HG03095 (cell line): Measurements from ENCODE around the gene MEP1A.
"Not testable (repeated sequence)": the region's sequence is repeated elsewhere in the genome, so short reads cannot be mapped to it uniquely, and the experiment has no call there.

Experiments
- ATAC-seq: cut with Tn5 transposase; IDR thresholded peaks from one replicate; pipeline ENCODE4 v1.9.1; 2021; ENCODE audit warnings: moderate library complexity; ENCODE audit not compliant: unreplicated experiment

MEP1A gene, protein sequence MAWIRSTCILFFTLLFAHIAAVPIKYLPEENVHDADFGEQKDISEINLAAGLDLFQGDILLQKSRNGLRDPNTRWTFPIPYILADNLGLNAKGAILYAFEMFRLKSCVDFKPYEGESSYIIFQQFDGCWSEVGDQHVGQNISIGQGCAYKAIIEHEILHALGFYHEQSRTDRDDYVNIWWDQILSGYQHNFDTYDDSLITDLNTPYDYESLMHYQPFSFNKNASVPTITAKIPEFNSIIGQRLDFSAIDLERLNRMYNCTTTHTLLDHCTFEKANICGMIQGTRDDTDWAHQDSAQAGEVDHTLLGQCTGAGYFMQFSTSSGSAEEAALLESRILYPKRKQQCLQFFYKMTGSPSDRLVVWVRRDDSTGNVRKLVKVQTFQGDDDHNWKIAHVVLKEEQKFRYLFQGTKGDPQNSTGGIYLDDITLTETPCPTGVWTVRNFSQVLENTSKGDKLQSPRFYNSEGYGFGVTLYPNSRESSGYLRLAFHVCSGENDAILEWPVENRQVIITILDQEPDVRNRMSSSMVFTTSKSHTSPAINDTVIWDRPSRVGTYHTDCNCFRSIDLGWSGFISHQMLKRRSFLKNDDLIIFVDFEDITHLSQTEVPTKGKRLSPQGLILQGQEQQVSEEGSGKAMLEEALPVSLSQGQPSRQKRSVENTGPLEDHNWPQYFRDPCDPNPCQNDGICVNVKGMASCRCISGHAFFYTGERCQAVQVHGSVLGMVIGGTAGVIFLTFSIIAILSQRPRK

DNA sequence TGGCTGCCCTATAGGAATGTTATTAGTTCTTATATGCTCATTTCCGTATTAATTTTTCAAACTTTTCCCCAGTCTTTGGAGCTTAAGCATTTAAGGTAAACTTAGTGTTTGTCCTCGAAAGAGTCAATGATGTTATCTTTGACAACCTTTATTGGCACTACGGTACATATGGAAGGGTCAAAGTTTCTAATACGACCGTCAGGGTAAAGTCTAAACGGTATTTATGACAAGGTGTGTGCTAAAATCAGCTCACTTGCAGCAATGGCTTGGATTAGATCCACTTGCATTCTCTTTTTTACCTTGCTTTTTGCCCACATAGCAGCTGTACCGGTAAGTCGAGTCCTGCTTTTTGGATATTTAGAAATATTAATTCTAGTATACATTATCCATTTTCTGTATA lies at the start of gene MEP1A:
MEP1A (plus strand) TSS at position 252 of the 400 bp plus-strand sequence; CDS start at position 262, 10 bp downstream.
- no peak for ATAC-seq

DNA sequence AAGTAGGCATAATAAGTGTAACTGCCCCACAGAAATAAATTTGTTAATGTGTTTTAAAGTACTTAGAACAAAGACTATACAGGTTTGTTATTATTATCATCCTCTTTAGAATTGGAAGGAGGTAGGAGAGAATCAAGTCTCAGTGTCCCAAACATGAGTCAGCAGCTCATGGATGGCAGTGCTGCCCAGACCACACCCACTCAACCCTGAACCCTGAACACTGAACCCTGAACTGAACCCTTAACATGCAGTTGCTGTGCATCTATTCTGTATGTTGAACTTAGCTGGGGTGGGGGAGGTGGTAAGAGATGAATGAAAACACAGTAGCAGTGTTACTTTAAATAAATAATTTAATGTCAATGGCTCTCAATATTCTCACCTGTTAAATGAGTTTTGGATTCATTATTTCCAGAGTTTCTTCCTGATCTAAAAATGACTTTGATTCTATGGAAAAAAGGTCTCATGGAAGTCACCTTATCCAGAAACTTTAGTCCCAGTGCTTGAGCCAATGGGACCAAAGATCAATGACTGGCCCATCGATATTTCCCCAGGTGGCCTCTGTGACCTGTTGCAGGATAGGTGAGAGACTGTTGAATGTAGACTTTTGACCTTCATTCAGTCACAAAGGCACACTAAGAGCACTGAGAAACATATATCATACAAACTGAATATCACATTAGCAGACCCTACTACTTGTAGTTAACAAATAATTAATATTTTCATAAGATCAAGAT lies 49.6 kb upstream of the MEP1A start:
- no peak for ATAC-seq

DNA sequence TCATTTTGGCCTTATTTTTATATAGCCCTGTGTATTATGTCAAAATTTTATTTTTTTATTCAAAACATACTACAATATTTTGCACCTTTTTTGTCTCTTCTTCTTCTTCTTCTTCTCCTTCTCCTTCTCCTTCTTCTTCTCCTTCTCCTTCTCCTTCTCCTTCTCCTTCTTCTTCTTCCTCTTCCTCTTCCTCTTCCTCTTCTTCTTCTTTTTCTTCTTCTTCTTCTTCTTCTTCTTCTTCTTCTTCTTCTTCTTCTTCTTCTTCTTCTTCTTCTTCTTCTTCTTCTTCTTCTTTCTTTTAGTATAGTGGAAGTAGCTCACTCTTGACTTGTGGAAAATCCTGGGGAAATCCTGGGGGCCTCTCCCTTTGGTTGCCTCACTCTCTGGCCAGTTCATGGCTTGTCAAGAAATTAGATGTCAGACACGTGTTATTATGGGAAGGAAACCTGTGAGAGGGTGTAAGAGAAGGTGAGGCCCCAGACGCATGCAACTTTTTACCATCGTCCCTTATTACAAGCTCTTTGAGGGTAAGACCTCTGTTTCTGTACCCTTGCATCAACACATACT lies 48.9 kb upstream of the MEP1A start:
- not testable (repeated sequence) for ATAC-seq

DNA sequence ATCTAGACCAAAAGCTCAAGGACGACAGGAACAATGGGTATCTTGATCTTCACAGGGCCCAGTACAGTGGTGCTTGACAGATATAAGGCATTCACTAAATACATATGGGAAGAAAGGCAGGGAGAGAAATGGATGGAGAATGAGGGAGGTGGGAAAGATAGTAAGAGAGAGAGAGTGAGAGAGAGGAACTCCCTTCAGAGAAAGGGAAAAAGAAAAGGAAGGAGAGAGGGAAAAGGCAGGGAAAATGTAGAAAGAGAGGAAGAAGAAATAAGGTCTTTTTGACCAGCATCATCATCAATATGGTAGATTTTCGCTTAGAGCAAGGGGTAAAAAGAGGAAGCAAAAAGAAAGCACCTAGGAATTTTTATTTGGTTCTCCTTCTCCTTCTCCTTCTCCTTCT lies 47.2 kb upstream of the MEP1A start:
- ATAC-seq = no peak

DNA sequence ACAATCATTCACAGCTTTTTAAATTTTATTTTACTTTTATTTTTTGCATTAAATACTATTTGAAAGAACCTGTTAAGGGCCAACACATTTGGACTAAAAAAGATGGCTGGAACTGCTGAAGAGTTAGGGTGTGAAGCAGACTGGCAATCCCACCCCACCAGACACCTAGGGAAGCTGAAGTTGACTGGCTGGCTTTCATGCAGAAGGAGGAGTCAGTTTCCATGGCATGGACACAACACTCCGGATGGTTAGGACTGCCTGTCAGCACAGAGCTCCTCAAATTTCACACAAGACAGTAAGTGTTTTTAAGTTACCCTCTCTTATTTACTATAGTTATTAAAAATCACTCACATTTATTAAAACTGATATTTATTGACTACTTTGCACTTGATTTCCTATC lies 46.5 kb upstream of the MEP1A start, which contains the start of gene ANKRD66:
ANKRD66 (plus strand) TSS at position 238 of the 400 bp plus-strand sequence. CDS start 5,016 bp downstream, outside the sequence.
- ATAC-seq = no peak

DNA sequence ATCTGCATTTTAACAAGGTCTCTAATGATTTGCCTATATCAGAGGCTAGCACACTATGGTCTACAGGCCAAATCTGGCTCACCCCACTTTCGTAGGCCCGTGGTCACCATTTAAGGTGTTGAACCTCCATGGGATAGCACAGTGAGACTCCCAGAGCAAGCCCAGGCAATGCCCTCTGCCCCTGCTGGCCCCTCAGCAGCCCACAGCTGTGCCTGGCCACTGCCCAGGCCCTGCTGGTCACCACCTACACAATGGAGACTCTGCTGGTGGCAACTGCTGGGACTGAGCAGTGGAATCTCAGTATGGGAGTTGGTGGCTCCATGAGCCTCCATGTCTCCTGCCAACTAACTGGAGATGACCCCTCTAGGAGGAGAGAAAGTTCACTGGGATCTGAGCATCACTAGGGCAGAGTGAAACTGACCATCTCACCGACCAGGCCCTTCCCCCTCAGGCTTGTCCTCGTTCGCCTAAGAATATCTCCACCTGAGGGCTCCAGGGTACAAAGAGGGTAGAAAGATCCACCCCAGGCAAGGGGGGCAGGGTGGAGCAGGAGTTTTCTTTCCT lies 44.2 kb upstream of the MEP1A start:
- no peak for ATAC-seq

DNA sequence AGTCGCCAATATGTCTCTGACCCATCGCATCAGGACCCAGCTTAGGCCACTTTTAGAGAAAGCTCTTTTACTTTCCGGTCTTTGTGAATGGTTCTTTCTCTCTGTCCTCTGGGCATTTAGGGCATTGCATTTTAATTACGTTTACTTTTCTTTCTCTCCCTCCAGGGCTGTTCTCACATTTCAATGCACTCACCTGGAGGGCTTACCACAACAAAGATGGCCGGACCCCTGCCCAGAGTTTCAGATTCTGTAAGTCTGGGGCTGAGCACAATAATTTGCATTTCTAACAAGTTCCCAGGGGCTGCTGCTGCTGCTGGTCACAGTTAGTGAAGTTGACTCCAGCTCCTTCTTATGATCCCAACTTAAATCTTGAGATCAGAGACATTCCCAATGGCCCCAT lies 43.5 kb upstream of the MEP1A start:
- ATAC-seq = no peak

DNA sequence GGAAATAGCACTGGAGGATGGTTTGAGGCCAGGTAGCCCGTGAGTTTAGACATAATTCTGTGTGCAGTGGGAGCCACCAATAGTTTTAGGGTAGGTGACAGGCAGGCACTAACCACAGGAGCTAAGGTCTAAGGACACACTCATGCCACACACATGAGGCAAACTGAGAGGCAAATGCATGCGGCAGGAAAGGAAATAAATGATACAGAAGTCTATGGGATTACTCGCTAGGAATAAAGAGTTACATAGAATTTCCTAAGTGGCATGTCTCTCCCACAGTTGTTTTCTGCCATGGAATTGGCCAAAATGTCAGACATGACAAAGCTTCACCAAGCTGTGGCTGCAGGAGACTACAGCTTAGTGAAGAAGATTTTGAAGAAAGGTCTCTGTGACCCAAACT lies 41.5 kb upstream of the MEP1A start:
- ATAC-seq = no peak

DNA sequence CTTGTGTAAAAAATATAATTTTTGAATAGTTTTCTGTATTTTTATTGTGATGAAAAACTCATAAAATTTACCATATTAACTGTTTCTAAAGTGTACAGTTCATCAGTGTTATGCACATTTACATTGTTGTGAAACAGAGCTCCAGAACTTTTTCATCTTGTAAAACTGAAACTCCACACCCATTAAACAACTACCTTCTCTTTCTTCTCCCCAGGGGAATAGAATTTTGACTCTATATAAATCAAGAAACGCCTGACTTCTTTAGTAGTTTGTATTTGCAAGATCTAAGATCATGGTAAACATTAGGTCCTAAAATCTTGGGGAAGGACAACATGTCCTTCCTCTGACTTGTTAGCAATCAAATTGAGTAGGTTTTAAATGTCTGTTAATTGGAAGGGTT lies 37.3 kb upstream of the MEP1A start:
- ATAC-seq = no peak

DNA sequence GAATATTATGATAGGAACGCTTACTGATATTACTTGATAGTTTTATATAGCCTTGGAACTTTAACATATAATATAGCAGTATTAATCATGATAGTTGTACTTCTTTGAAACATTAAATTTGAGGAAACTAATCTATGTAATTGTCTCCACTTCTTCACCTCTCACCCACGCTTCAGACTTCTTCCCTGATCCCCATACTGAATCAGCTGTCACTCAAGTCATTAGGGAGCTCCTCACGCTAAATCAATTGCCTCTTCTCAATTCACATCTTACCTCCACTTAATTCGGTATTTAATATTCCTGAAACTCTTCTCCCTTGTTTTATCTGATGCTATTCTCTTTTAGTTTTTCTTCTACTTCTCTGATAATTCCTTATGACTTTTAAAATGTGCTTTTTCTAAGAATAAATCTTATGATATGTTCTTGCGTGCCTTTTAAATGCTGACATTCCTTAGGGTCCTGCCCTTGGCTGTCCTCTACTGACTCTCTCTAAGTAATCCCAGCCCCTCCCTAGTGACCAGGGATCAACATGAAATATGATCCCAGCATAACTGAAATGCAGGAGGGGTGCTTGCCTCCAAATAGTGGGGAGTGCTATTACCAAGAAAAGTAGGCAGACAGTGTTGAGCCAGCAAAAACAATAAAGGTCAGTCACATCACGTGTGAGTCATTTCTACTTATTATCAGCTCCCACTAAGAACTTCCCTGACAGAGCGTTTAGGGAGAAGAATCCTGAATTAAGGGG lies 36.5 kb upstream of the MEP1A start:
- ATAC-seq = no peak

DNA sequence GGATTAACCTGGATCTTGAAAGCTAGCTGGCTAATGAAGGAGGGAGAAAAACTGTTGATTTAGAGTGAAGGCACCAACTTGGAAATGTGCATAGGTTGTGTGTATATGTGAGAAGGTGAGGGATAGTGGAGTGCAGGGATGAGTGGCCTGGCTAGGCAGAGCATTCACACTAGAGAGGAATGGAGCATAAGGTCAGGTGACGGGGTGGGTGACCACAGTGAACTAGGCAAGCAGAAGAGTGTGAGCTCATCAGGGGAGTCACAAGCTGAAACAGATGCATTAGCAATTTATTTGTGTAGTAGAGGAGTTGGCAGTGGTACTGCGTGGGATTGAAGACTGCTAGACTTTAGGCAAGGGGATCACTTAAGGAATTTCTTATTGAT lies 36.0 kb upstream of the MEP1A start:
- no peak for ATAC-seq

DNA sequence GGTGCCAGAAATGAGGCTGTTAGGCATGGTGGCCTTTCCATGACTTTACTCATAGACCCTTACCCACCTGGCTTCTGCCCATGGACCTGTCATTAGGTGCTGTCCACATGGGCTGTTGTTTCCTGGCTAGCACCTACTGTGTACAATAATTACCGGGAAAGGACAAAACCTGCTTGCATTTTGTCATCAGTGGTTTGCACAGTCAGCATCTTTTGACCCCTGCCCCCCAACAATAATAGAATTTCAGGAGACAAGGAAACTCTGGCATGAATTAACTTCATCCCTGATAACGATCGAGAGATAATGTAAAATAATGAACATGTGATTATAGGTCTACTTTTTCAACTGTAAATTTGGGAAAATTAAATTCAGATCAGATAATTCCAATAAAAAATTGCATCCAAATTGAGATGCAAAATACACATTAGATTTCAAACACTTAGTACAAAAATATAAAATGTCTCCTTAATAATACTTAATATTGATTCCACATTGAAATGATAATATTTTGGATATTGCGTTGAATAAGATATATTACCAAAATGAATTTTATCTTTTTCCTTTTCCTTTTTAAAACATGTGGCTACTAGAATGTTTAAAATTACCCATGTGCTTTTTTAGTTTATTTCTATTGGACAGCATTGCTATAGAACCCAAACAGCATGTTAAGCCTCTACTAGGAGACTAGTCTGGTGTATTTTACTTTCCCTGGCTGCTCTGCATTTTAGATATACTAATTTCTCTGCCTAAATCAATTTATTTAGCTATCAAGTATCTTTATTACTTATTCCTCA lies 34.0 kb upstream of the MEP1A start:
- ATAC-seq = no peak

DNA sequence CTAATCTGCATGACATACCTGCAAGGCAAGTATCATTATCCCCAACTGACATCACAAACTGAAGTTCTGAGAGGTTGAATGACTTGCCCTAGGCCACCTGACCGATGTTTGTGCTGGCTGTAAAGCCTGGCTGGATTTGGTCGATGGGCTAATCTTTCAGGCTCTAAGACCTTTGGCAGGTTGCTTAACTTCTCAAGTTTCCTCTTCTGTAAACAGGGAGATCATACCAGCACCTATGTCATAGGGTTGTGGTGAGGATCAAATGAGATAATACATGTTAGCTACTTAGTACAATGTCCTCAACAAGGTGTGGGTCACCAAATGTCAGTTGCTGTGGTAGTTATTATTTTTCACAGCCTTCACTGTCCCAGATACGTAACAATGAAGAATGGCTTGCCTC lies 32.3 kb upstream of the MEP1A start:
- no peak for ATAC-seq

DNA sequence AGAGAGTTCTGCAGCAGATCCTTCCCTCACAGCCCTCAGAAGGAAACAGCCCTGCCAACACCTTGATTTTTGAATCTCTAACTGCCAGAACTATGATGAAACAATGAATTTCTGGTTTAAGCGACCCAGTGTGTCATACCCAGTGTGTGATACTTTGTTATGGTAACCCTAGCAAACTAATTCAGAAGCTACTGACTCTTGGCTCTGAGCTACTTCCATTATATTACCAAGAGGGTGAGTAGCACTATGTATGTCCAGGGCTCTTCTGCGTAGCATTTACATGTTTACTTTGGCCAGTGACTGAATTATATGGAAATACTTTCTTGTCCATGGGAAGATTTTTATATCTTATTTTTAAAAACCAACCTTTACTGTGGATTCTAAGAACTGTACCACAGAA lies 29.7 kb upstream of the MEP1A start:
- no peak for ATAC-seq

DNA sequence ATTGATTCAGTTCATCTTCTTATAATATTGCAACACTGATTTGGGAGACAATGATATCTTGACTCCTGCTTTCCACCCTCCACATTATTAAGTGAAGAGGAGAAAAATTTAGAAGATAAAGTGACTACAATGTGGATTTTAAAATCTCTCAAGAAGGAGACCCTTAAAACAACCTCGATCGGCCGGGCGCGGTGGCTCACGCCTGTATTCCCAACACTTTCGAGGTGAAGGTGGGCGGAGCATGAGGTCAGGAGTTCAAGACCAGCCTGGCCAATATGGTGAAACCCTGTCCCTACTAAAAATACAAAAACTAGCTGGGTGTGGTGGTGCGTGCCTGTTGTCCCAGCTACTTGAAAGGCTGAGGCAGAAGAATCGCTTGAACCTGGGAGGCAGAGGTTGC lies 28.9 kb upstream of the MEP1A start:
- not testable (repeated sequence) for ATAC-seq

DNA sequence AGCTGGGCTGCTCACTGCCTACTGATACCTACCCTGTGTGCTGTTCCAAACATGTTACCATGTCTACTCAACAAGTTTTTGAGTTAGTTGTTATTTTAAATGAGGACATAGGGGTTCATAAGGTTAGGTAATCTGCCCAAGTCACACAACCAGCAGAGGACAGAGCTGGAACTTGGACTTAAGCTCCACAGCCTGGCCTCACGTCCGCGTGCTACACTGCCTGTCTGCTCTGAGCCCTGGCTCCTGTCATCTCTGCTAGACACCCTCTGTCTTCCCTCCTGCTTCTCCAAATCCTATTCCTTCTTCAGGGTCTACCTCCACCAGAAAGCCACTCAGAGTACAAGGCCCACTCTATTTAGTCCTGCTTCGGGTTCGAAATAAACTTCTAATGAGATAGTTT lies 28.2 kb upstream of the MEP1A start:
- no peak for ATAC-seq

DNA sequence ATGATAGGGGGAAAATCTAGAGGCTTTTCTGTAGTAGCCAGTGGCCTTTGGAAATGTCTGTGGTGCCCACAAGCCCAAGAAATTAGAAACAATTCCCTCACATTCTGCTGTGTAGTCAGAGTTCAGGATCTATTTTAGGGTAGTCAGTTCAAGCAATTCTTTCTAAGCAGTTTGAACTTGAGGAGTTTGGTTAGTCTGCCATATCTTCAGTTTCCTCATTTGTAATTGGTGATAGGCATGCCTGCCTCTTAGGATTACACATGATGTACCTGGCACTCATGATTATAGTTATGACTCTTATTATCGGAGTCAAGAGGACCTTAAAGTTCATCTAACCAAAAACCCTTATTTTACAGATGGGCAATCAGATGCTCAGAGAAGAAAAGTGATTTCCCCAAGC lies 21.2 kb upstream of the MEP1A start:
- ATAC-seq = no peak

DNA sequence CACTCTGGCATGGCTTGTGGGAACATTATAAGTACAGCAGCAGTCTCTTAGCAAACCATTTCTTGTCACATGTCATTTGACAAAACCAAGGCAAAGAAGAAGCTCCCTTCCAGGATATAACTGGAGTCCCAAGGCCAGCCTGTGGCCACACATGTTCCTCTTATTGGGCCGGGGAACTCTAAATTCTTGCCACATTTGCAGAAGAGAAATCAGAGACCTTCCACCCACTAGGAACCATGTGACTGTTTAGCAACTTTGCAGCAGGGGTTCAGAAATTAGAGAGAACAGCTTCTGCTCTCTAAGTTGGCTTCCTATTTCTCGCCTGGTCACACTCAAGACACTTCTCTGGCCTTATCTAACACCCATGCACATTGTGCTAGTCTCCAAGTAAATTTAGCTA lies 20.4 kb upstream of the MEP1A start:
- peak; percentile 57 for ATAC-seq

DNA sequence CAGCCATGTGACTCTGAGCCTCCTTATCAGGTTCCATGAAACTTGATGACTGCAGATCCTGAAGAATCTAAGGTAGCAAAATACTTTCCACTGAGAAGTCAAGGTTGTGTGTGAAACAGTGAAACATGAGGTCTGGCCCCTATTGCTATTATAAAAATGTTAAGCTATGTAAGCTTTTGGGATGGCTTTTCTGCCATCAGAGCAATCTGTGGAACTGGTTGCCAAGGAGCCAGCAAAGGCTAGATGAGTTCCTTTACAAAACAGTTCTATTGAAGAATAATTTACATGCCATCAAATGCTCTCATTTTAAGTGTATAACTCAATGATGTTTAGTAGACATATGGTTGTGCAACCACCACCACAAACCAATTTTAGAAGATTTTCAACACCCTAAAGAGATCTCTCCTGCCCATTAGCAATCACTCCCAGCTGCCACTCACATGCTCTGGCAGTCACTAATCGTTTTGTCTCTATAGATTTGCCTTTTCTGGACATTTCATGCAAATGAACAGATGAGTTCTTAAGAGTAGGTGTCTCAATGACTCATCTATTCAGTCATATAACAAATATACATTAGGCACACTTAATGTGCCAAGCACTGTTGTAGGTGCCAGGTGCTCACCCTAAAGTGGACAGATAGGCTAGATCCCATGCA lies 19.9 kb upstream of the MEP1A start:
- ATAC-seq = no peak
